GM19025 (cell line): ENCODE measurements around the gene ZNF320.
A peak's percentile ranks its signal among the peaks of the same experiment; 100 is the strongest.
"Not testable (repeated sequence)": the region's sequence is repeated elsewhere in the genome, so short reads cannot be mapped to it uniquely, and the experiment has no call there.

Experiments used
- ATAC-seq: cut with Tn5 transposase; IDR thresholded peaks from one replicate; pipeline ENCODE4 v1.9.1; 2021; ENCODE audit warnings: mild to moderate bottlenecking, low read depth, moderate library complexity; ENCODE audit not compliant: unreplicated experiment

Gene ZNF320

DNA sequence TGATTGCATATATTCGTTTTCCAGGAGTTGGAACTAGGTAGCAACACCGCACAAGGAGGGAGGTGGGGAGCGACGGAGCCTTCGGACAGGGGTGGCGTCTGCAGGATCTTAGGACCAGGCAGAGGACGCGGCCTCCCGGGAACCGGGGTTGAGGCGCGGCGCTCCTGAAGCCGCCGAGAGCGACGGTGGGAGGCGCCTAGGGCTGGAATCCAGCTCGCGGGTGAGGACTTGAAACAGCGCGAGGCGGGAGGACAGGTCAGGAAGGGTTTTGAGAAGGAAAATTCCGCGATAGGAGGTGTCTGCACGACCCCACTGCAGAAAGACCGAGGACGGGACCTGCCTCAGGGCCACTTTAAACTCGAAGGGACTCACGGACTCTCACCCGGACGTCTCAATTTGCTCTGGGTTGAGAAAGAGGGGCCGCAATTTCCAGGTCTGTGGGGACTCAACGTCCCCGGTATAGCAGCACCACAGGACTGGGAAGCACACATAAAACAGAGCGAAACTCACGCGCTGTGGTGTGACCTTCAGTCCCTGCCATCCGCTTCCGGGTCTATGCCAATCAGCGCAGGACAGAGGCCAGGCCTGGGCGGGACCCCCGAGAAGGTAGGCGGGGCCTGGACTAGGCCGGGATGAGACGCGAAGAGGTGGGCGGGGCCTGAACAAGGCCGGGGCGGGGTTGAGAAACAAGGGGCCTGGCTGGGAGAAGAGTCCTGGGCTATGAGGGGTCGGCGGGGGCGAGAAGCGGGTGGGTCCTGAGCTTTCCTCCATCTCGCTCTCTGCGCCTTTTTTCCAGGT, at the start of gene ZNF320:
Gene ZNF320, minus strand, starts transcription at position 498 of the 798 bp plus-strand sequence. CDS start 7,380 bp downstream, outside the sequence.
- peak; percentile 98 for ATAC-seq

DNA sequence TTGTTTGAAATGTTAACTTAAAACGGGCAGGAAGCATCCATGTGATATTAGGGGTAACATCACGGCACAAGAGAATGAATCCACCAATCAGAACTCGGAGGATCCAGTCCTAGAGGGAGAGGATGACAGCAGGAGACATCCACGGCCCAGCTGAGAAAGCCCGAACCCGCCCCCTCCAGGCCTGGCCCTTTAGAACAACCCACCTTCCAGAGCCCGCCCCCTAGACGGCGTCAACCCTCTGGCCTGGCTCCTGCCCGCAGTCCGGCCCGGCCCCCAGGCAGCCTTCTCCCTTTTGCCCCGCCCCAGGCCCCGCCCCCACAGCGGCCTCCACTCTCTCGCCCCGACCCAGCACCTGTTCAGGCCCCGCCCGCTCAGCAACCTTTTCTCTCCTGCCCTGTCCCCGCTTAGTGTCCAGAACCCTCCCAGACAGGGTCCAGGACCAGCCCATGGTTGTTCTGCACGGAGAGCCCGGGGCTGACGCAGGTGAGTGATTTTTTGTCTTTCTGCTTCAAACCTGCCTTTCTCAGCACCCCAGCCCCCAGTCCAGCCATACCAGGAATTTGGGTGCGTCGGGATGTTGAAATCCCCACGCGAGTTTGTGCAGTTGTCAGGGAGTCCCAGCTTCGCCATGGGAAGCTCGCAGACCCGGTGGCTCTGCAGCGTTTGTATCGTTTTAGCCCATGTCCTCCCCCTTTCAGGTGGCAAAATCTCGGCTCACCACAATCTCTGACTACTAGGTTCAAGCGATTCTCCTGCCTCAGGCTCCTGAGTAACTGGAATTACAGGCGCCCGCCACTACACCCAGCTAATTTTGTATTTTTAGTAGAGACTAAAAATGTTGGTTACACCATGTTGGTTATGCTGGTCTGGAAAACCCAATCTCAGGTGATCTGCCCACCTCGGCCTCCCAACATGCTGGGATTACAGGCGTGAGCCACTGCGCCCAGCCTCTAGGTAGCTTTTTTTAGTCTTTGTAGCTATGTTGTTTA, 49.2 kb upstream of the ZNF320 start:
- ATAC-seq, result no peak

DNA sequence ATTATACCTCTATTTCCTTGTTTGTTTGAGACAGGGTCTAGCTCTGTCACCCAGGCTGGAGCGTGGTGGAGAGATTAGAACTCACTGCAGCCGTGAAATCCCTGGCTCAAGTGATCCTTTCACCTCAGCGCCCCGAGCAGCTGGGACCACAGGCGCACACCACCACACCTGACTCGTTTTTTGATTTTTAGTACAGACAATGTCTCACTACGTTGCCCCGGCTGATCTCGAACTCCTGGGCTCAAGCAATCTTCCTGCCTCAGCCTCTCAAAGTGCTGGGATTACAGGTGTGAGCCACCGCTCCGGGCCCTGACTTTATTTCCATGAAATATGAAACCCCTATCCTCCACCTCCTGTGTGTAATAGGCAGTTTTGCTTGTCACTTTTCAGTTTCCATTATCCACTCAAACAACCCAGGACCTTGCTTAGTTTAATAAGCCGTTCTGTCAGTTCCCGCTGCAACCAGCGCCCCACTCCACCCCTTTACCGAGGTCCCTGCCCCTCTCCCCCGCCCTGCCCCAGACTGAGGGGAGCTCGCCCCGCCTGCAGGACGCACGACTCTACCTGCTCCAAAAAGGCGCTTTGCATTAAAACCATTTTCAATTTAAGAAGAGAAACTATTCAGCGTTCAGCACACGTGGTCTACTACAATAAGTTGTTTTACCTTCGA, 48.4 kb upstream of the ZNF320 start:
- ATAC-seq, result no peak

DNA sequence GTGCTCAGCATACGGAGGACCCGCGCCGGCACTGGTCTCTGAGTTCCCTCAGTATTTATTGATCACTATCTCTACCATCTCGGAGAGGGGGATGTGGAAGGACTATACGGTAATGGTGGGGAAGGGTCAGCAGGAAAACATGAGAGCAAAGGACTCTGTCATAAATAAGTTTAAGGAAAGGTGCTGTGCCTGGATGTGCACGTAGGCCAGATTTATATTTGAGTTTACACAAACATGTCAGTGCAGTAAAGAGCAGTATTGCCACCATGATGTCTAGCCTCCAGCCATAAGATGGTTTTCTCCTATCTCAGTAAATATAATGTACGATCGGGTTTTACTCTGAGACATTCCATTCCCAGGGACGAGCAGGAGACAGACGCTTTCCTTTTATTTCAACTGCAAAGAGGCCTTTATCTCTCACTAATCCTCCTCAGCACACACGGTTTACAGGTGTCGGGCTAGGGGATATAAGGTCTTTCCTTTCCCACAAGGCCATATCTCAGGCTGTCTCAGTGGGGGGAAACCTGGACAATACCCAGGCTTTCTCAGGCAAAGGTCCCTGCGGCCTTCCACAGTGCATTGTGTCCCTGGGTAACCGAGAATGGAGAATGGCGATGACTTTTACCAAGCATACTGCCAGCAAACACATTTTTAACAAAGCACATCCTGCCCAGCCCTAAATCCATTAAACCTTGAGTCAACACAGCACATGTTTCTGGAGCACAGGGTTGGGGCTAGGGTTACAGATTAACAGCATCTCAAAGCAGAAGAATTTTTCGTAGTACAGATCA, 47.5 kb upstream of the ZNF320 start:
- not testable (repeated sequence) for ATAC-seq

DNA sequence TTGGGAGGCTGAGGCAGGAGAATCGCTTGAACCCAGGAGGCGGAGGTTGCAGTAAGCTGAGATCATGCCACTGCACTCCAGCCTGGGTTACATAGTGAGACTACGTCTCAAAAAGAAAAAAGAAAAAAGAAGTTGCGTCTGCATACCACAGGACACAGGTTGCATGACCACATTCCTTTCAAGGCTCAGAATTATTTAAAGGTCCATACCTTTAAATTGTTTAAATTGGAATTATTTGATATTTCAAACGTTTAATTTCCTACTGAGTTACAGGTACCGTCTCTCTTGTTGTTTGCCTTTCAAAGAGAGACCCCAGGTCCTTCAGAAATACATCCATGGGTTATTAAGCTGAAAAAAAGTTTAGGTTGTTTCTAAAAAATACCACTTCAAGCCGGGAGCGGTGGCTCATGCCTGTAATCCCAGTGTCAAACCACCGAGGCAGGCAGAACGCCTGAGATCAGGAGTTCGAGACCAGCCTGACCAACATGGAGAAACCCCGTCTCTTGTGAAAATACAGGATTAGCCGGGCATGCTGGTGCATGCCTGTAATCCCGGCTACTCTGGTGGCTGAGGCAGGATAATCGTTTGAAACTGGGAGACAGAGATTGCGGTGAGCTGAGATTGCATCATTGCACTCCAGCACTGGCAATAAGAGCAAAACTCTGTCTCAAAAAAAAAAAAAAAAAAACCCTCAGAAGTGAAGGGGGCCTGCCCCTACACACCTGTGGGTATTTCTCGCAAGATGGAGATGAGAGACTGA, 46.6 kb upstream of the ZNF320 start:
- no peak for ATAC-seq

DNA sequence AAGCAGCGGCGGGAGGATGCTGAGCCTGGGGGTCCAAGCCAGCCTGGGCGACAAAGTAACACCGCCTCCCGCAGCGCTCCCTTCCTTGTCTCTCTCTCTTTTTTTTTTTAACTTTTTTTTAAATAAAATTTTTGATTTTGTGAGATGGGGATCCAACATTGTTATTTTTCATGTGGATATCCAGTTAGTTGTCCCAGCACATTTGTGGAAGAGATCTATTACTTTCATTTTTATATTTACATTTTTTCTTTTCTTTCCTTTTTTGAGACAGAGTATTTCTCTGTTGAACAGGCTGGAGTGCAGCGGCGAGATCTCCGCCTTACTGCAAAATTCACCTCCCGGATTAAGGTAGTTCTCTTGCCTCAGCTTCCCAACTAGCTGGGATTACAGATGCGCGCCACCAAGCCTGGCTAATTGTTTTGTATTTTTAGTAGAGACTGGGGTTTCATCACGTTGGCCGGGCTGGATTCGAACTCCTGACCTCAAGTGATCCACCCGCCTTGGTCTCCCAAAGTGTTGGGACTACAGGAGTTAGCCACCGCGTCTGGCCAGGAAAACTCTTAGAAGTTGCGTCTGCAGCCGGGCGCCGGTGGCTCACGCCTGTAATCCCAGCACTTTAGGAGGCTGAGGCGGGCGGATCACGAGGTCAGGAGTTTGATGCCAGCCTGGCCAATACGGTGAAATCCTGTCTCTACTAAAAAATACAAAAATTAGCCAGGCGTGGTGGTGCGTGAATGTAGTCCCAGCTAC, 45.9 kb upstream of the ZNF320 start:
- ATAC-seq, result no peak

DNA sequence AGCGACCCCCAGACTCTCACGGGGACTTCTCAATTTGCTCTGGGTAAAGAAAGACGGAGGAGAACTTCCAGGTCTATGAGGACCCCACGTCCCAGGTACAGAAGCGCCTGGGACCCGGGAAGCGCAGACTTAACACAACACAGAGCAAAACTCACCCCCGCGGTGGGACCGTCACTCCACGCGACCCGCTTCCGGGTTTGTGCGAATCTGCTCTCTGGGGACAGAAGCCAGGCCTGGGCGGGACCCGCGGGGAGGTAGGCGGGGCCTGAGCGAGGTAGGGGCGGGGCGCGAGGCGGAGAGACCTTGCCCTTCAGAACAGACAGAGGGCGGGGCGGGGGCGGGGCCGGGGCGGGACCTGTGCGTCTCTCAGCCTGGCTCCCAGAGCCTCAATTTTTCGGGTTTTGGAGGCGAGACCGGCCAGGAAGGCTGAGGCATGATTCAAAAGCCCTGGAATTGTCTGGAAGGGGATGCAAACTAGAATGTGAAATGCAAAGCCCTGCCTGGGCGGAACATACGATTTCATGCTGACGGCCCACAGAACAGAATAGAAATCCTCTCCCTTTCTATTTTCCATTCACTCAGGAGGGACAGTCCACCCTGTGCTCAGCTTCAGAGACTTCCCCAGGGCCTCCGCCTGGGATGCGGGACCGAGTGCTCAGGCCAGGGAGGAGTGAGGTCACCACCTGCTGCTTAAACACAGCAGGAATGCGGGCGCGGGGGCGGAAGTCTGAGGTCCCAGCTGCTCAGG, 45.1 kb upstream of the ZNF320 start:
- ATAC-seq, result peak; percentile 93

DNA sequence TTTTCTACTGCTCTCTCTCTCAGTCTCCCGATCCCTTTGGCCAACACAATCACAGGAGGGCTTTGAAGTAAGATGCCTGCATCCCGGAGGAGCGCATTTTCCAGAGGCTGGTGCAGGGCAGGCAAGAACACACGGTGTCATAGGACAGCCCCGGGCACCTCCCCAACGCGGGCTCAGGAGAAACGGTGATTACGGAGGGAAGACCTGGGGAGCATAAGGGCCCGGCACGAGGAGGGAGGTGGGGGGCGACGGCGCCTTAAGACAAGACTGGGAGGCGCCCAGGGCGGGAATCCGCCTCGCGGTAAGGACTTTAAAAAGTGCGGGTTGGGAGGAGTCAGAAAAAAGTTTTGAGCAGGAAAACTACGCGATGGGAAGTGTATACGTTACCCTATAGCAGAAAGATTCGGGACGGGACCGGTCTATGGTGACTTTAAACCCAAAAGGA, 44.5 kb upstream of the ZNF320 start:
- ATAC-seq, result peak; percentile 15

DNA sequence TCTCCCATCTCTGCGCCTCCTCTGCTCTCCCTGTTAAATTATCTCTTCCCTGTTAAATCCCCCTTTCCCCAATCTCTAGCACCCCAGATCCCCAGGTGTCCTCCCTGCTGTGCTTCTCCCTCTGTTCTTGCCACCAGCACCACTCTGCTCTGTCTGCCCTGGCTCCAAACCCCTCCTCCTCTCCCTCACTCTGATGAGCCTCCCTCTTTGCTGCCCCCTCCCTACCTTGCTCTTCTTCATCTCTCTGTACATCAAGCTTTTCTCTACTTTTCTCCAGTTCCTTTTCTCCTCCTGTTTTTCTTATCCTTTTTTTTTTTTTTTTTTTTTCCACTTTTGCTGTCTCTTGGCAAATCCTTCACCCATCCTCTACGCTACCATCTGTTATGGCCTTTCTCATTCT, 44.1 kb upstream of the ZNF320 start:
- not testable (repeated sequence) for ATAC-seq

DNA sequence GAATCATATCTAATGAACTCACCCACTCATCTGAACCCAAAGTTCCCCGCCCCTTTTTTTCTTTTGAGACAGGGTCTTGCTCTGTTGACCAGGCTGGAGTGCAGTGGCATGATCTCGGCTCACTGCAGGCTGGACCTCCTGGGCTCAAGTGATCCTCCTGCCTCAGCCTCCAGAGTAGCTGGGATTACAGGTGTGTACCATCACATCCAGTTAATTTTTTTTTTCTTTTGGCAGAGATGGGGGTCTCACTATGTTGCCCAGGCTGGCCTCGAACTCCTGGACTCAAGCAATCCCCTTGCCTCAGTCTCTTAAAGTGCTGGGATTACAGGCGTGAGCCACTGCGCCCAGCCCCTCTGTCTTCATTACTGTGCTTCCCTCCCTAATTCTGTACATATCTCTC, 43.5 kb upstream of the ZNF320 start:
- ATAC-seq, result not testable (repeated sequence)

DNA sequence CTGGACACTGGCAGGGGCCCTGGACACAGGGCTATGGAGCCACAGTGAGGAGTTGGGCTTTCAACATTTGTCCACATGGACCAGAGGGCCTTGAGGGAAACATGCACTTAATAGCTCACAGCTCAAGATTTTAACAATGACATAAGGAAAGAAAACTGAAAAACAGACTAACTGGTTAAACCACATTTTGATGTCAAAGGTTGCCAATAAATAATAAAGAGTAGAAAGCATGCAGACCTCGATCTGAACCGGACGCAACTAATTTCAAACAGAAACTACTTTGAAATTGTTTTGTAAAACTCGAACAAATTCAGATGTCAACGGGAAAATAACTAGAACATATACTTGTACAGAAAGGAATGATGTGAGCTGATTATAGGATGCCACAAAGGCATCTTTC, 41.3 kb upstream of the ZNF320 start:
- ATAC-seq, result no peak

DNA sequence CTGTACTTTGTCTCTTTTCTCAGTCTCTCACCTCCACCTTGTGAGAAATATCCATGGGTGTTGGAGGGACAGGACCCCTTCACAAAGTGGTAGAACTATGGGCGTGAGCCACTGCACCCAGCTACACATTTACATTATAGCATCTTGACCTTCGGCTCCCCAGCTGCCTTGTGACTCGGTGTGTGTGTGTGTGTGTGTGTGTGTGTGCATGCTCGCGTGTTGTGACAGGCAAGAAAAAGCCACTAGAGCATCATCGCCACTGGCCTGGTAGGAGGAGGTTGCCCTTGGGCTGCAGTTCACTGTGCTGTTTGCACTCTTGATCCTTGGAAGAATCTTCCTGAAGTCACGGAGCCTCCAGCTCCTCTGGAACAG, 39.5 kb upstream of the ZNF320 start:
- no peak for ATAC-seq

DNA sequence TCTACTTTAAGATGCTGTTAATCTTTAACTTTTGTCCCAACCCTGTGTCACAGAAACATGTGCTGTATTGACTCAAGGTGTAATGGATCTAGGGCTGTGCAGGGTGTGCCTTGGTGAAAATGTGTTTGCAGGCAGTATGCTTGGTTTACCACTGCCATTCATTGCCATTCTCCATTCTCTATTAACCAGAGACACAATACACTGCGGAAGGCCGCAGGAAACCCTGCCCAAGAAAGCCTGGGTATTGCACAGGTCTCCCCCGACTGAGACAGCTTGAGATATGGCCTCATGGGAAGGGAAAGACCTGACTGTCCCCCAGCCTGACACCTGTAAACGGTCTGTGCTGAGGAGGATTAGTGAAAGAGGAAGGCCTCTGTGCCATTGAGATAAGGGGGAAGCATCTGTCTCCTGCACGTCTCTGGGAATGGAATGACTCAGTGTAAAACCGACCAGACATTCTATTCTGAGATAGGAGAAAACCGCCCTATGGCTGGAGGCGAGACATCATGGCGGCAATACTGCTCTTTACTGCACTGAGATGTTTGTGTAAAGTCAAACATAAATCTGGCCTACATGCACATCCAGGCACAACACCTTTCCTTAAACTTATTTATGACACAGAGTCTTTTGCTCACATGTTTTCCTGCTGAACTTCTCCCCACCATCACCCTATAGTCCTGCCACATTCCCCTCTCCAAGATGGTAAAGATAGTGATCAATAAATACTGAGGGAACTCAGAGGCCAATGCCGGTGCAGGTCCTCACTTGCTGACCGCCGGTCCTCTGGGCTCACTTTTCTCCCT, 38.9 kb upstream of the ZNF320 start:
- no peak for ATAC-seq

DNA sequence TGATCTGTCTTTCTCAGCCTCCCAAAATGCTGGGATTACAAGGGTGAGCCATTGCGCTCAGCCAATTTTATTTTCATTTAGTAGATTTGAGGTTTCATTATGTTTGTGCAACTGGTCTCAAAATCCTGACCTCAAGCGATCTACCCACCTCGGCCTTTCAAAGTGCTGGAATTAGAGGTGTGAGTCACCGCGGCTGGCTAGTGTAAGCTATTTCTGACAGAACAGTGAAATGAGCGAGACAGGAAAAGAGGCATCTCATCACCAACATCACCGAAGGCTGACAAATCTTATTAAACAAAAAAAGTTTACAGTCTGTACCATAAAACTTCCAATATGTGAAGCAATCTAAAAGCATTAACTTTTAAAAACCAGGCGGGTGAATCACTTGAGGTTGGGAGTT, 38.0 kb upstream of the ZNF320 start:
- no peak for ATAC-seq

DNA sequence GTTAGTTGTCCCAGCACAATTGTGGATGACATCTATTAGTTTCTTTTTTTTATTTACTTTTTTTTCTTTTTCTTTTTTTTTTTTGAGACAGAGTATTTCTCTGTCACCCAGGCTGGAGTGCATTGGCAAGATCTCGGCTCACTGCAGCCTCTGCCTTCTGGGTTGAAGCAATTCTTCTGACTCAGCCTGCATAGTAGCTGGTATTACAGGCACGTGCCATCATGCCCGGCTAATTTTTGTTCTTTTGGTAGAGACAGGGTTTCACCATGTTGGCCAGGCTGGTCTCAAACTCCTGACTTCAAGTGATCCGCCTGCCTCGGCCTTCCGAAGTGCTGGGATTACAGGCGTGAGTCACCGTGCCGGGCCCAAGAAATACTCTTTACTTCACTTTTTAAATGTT, 27.2 kb upstream of the ZNF320 start:
- ATAC-seq, result not testable (repeated sequence)

DNA sequence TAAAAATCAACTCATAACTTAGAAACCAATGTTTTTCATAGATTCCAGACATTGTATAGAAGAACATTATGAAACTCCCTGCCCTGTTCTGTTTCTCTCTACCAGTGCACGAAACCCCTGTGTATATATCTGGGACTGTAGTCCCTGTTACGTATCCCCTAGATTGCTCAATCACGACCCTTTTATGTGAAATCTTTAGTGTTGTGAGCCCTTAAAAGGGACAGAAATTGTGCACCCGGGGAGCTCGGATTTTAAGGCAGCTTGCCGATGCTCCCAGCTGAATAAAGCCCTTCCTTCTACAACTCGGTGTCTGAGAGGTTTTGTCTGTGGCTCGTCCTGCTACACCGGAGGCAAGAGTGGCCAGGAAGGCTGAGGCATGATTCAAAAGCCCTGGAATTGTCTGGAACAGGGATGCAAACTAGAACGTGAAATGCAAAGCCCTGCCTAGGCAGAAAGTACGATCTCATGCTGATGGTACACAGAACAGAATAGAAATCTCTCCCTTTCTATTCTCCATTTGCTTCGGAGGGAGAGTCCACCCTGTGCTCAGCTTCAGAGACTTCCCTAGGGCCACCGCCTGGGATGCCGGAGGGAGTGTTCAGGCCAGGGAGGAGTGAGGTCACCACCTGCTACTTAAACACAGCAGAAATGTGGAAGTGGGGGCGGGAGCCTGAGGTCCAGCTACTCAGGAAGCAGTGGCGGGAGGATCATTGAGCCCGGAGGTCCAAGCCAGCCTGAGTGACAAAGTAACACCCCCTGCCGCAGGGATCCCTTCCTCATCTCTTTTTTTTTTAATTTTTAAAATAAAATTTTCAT, 26.6 kb upstream of the ZNF320 start:
- no peak for ATAC-seq
